SH-SY5Y (cell line): Measurements from ENCODE around the gene CC2D2B.

ENCODE experiments used
- GATA2 ChIP-seq: IDR thresholded peaks from 2 replicates; pipeline ENCODE4 v1.6.1; 2011; ENCODE audit warnings: mild to moderate bottlenecking, low read depth, low read length
- GATA3 ChIP-seq: IDR thresholded peaks from 2 replicates; pipeline ENCODE4 v1.6.1; 2011; ENCODE audit warnings: low read depth, mild to moderate bottlenecking, low read length, moderate library complexity

GRCh38 chr10:96043033-96043892, 135.5 kb downstream of the CC2D2B start, which contains the start of gene CCNJ:
- TF ChIP-seq GATA2 (no peak), GATA3 (no peak)
